Endothelial cell of umbilical vein (primary cell): ENCODE data around the gene CSF3. TPM values are rescaled to one million over a fixed set of nuclear protein-coding genes. Genes with fewer than 3 reads are reported as not detected.

Experiments
- BruUV-seq: library from RNA; stranded (reverse); fragments of 400-500 nt; replicated peaks from 2 replicates; lab custom pipeline; 2021; lab: Mats Ljungman, UMichigan
- CTCF ChIA-PET: fragments of 300-600, 350-600 bp; sonication (Branson Sonifier 250); formaldehyde crosslinking; loops from one replicate; lab custom pipeline; 2021; ENCODE audit warnings: antibody characterized with exemption, inconsistent platforms; lab: Charles Lee
- POLR2A ChIA-PET: fragments of 300-600, 350-600 bp; sonication (Branson Sonifier 250); formaldehyde crosslinking; loops from one replicate; lab custom pipeline; 2021; ENCODE audit warnings: antibody characterized with exemption, inconsistent platforms; lab: Charles Lee
- DNase-seq: peaks from one replicate; pipeline ENCODE4 v3.0.0-alpha.2; 2011; ENCODE audit warnings: low read depth, low spot score
- FAIRE-seq: peaks from 2 replicates; lab custom pipeline; 2011; peaks lifted over from hg19 to GRCh38; lab: Jason Lieb, UNC
- H2AFZ ChIP-seq: 2 replicates; pipeline ENCODE4 v1.6.0; 2012; ENCODE audit warnings: low read depth, low read length, control low read depth, inconsistent platforms
- H3K27ac ChIP-seq: 2 replicates; pipeline ENCODE4 v1.5.1; 2011; ENCODE audit warnings: low read depth, mild to moderate bottlenecking, control low read depth, low read length, moderate library complexity; ENCODE audit not compliant: insufficient read depth
- H3K27me3 ChIP-seq, 2 experiments: 2 replicates each; pipeline versions ENCODE4 v1.6.0 to v1.6.1; 2011; ENCODE audit warnings: low read length in 2 of 2, mixed read lengths in 1 of 2; ENCODE audit not compliant: control insufficient read depth in 2 of 2, insufficient read depth in 2 of 2
- H3K36me3 ChIP-seq, 2 experiments: 2 replicates in 1 of 2; 3 replicates in 1 of 2; pipeline ENCODE4 v1.5.1; 2011; ENCODE audit warnings: low read length in 2 of 2, mild to moderate bottlenecking in 1 of 2, moderate library complexity in 1 of 2; ENCODE audit not compliant: control insufficient read depth in 2 of 2, insufficient read depth in 2 of 2; ENCODE audit errors: extremely low read depth in 1 of 2
- H3K4me1 ChIP-seq: 3 replicates; pipeline ENCODE4 v1.5.1; 2011; ENCODE audit warnings: mild to moderate bottlenecking, low read length; ENCODE audit not compliant: control insufficient read depth, insufficient read depth; ENCODE audit errors: extremely low read depth
- H3K4me2 ChIP-seq: 2 replicates; pipeline ENCODE4 v1.6.1; 2011; ENCODE audit warnings: low read length, control low read depth, mixed read lengths; ENCODE audit not compliant: insufficient read depth
- H3K4me3 ChIP-seq, 3 experiments: fragments of 200-600 bp in 1 of 3; sonication (generic), shearing (Covaris generic) in 1 of 3; replicated peaks in 1 of 3; 2 replicates each; pipeline ENCODE4 v1.5.1; 2011 to 2016; ENCODE audit warnings: control low read depth in 3 of 3, low read length in 3 of 3, mild to moderate bottlenecking in 2 of 3, inconsistent platforms in 1 of 3, low read depth in 1 of 3, moderate library complexity in 1 of 3; ENCODE audit not compliant: insufficient read depth in 1 of 3
- H3K79me2 ChIP-seq: 2 replicates; pipeline ENCODE4 v1.6.0; 2012; ENCODE audit warnings: low read length, inconsistent platforms; ENCODE audit not compliant: control insufficient read depth, insufficient read depth
- H3K9ac ChIP-seq: replicated peaks from 2 replicates; pipeline ENCODE3; 2011; ENCODE audit warnings: low read length, control low read depth; ENCODE audit not compliant: insufficient read depth; ENCODE audit errors: extremely low read depth
- H3K9me1 ChIP-seq: replicated peaks from 3 replicates; pipeline ENCODE4 v1.6.0; 2011; ENCODE audit warnings: mild to moderate bottlenecking, low read length; ENCODE audit not compliant: control insufficient read depth, insufficient read depth; ENCODE audit errors: extremely low read depth
- H3K9me3 ChIP-seq: replicated peaks from 2 replicates; pipeline ENCODE4 v1.5.1; 2012; ENCODE audit warnings: low read length, inconsistent platforms; ENCODE audit not compliant: control insufficient read depth, insufficient read depth
- H4K20me1 ChIP-seq: replicated peaks from 2 replicates; pipeline ENCODE3; 2011; ENCODE audit warnings: mild to moderate bottlenecking, low read length; ENCODE audit not compliant: control insufficient read depth, insufficient read depth; ENCODE audit errors: extremely low read depth
- CTCF ChIP-seq, 2 donors: IDR thresholded peaks; 1 replicate in 1 of 2; 2 replicates in 1 of 2; pipeline ENCODE4 v1.5.1; 2011; ENCODE audit warnings: low read length in 2 of 2, mild to moderate bottlenecking in 2 of 2, moderate library complexity in 2 of 2, control low read depth in 1 of 2, inconsistent platforms in 1 of 2, low read depth in 1 of 2; ENCODE audit not compliant: insufficient read depth in 1 of 2; ENCODE audit errors: extremely low read depth in 1 of 2
- GATA2 ChIP-seq: IDR thresholded peaks from 2 replicates; pipeline ENCODE4 v1.7.0; 2011; ENCODE audit warnings: low read depth, mild to moderate bottlenecking, moderate library complexity, mixed read lengths, low read length; ENCODE audit not compliant: insufficient read length, insufficient read depth
- dilution Hi-C: fragments of 300-500 bp; cut with MboI; formaldehyde crosslinking; loops from one replicate; pipeline ENCODE4 v1.15.0; 2019; ENCODE audit warnings: low sequenced_read_pairs; ENCODE audit not compliant: extremely low pct_ligation_motif_present
- intact Hi-C: fragments of 100-400 bp; cut with micrococcal nuclease; formaldehyde crosslinking; loops from one replicate; pipeline ENCODE4 v1.10.0; 2022
- polyA plus RNA-seq, 4 experiments: library from polyadenylated mRNA; depleted of rRNA in 3 of 4; stranded (reverse) in 3 of 4; unstranded in 1 of 4; fragments of >200 nt; gene quantifications; 2 replicates each; pipeline versions ENCODE4 v1.2.1 to v1.2.3, GENCODE V29; 2011 to 2012; ENCODE audit warnings: missing spikeins in 1 of 4
- total RNA-seq: library from RNA; stranded (reverse); gene quantifications from 2 replicates; pipeline ENCODE4 v1.2.3, GENCODE V29; 2021

The CSF3 gene
- total and polyA plus RNA-seq, 2 donors (not counting 3 experiments of a cell fraction or from before 2014, with no cell fraction given): 1.0 to 2.9 TPM

GRCh38 chr17:39981207-39981741 is 34.0 kb upstream of the CSF3 start:
- Histone ChIP-seq H3K4me3 (peak overlapping the region; percentile 84 to 100 (median 87)), H3K36me3 (peaks cover 9 to 14% of the 10 kb centered on the region in 2 experiments), H3K9me1 (no peaks in the 10 kb centered on the region), H3K4me1 (peaks cover 21% of the 10 kb centered on the region), H3K27me3 (peaks cover 4 to 12% of the 10 kb centered on the region in 2 experiments), H3K9ac (peak overlapping the region; percentile 99), H3K79me2 (peaks cover 24% of the 10 kb centered on the region), H4K20me1 (no peaks in the 10 kb centered on the region), H3K4me2 (peak overlapping the region; percentile 98), H3K9me3 (no peaks in the 10 kb centered on the region), H2AFZ (peak overlapping the region; percentile 35), H3K27ac (peak overlapping the region; percentile 87)
- peak; percentile 22 for DNase-seq
- TF ChIP-seq CTCF (IDR thresholded peaks at IDR 0.05; ENCODE audit: extremely low read depth in 1 of 2, insufficient read depth in 1 of 2, low read depth in 1 of 2, low read length in 2 of 2) (peak in 1 of 2 donors; percentile 4), GATA2 (no peak)
- dilution Hi-C loops (no loop called here), intact Hi-C loops (loop anchor here (2.0 kb wide), 2 partner anchors 46 to 54 kb away; partner anchors contain the start of genes LRRC3C and ORMDL3)
- ChIA-PET CTCF (interaction anchor here (0.6 to 7.2 kb wide), 18 partner anchors 16 to 359 kb away, joined by 3 to 108 read pairs (median 4); partner anchors contain the start of genes CSF3, MIEN1, ORMDL3 and WIPF2), POLR2A (interaction anchor here (0.6 to 1.0 kb wide), 2 partner anchors 53 to 54 kb away, joined by 3 to 5 read pairs; partner anchors contain the start of genes LRRC3C and ORMDL3)
- FAIRE-seq: no peak
- BruUV-seq: no TSS peak
